ENCODE measurements around the gene GJC2. TPM values are rescaled to one million over a fixed set of nuclear protein-coding genes. Genes with fewer than 3 reads are reported as not detected.

The GJC2 gene
- total and polyA plus RNA-seq, 2 donors (not counting 3 experiments of a cell fraction or from before 2014, with no cell fraction given), result 0.58 to 1.2 TPM

GRCh38 chr1:228168563-228169270 is 19.0 kb downstream of the GJC2 start:
- no peaks in the 10 kb centered on the region for H3K9me3 ChIP-seq (replicated peaks; ENCODE audit: control insufficient read depth, insufficient read depth, low read length)
- TF ChIP-seq POLR2AphosphoS5 (IDR thresholded peaks at IDR 0.05; ENCODE audit: insufficient read depth, low read depth, low read length) (no peak), EZH2 (IDR thresholded peaks at IDR 0.05; ENCODE audit: borderline replicate concordance, low read depth, low read length, severe bottlenecking) (no peak)
- DNase-seq (ENCODE audit: low read depth, low spot score) (no peak), FAIRE-seq (no peak)
- peaks cover 9% of the 10 kb centered on the region for H3K4me1 ChIP-seq (ENCODE audit: control insufficient read depth, extremely low read depth, insufficient read depth, low read length)
- no peaks in the 10 kb centered on the region for H4K20me1 ChIP-seq (replicated peaks; ENCODE audit: control insufficient read depth, extremely low read depth, insufficient read depth, low read length)
- H3K27ac ChIP-seq (ENCODE audit: insufficient read depth, low read depth, low read length), result no peak overlapping the region
- intact Hi-C loops (cut with micrococcal nuclease) (loop anchor here (5.0 to 10.0 kb wide), 3 partner anchors 239 to 384 kb away; partner anchors contain the start of genes RNF187 and TRIM11), dilution Hi-C loops (cut with MboI; ENCODE audit: extremely low pct_ligation_motif_present, low sequenced_read_pairs) (no loop called here)
- H3K4me3 ChIP-seq (replicated peaks in 1 of 3; ENCODE audit: insufficient read depth in 1 of 3, low read depth in 1 of 3, low read length in 3 of 3), result no peak overlapping the region
- H3K9ac ChIP-seq (replicated peaks; ENCODE audit: extremely low read depth, insufficient read depth, low read length), result no peak overlapping the region
- H3K9me1 ChIP-seq (replicated peaks; ENCODE audit: control insufficient read depth, extremely low read depth, insufficient read depth, low read length), result no peaks in the 10 kb centered on the region
- no peaks in the 10 kb centered on the region for H3K36me3 ChIP-seq (ENCODE audit: control insufficient read depth in 2 of 2, extremely low read depth in 1 of 2, insufficient read depth in 2 of 2, low read length in 2 of 2)
- H2AFZ ChIP-seq (ENCODE audit: low read depth, low read length), result no peak overlapping the region
- ChIA-PET CTCF (interaction anchor here (1.0 to 4.9 kb wide), 2 partner anchors 37 to 169 kb away, joined by 3 to 43 read pairs; no protein-coding TSS in a partner anchor), POLR2A (no interaction called here)
- H3K79me2 ChIP-seq (ENCODE audit: control insufficient read depth, insufficient read depth, low read length), result peaks cover 10% of the 10 kb centered on the region
- H3K4me2 ChIP-seq (ENCODE audit: insufficient read depth, low read length), result no peak overlapping the region
- no TSS peak for BruUV-seq (replicated peaks)
- H3K27me3 ChIP-seq (ENCODE audit: control insufficient read depth in 2 of 2, insufficient read depth in 2 of 2, low read length in 2 of 2), result no peaks in the 10 kb centered on the region

DNA sequence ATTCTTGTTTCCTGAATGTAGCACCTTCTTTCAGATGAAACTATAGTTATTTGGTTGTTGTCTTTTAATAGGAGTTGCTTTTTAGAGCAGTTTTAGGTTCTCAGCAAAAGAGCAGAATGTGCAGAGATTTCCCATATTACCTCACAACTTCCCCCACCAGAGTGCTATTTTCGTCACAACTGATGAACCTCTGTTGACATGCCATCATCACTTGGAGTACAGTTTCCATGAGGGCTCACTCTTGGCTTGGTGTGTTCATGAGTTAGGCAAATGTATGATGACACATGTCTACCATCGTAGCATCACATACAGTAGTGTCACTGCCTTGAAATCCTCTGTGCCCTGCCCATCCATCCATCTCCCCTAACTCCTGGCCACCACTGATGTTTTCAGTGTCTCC is 19.6 kb downstream of the GJC2 start:
- Histone ChIP-seq H3K4me3 (replicated peaks in 1 of 3; ENCODE audit: insufficient read depth in 1 of 3, low read depth in 1 of 3, low read length in 3 of 3) (no peak overlapping the region), H3K9ac (replicated peaks; ENCODE audit: extremely low read depth, insufficient read depth, low read length) (no peak overlapping the region), H3K9me3 (replicated peaks; ENCODE audit: control insufficient read depth, insufficient read depth, low read length) (no peaks in the 10 kb centered on the region), H3K36me3 (ENCODE audit: control insufficient read depth in 2 of 2, extremely low read depth in 1 of 2, insufficient read depth in 2 of 2, low read length in 2 of 2) (no peaks in the 10 kb centered on the region), H3K9me1 (replicated peaks; ENCODE audit: control insufficient read depth, extremely low read depth, insufficient read depth, low read length) (no peaks in the 10 kb centered on the region), H3K4me1 (ENCODE audit: control insufficient read depth, extremely low read depth, insufficient read depth, low read length) (peaks cover 9% of the 10 kb centered on the region), H2AFZ (ENCODE audit: low read depth, low read length) (no peak overlapping the region), H3K4me2 (ENCODE audit: insufficient read depth, low read length) (no peak overlapping the region), H3K27me3 (ENCODE audit: control insufficient read depth in 2 of 2, insufficient read depth in 2 of 2, low read length in 2 of 2) (no peaks in the 10 kb centered on the region), H3K27ac (ENCODE audit: insufficient read depth, low read depth, low read length) (no peak overlapping the region), H4K20me1 (replicated peaks; ENCODE audit: control insufficient read depth, extremely low read depth, insufficient read depth, low read length) (no peaks in the 10 kb centered on the region), H3K79me2 (ENCODE audit: control insufficient read depth, insufficient read depth, low read length) (peaks cover 10% of the 10 kb centered on the region)
- ChIA-PET POLR2A (no interaction called here), CTCF (no interaction called here)
- dilution Hi-C loops (cut with MboI; ENCODE audit: extremely low pct_ligation_motif_present, low sequenced_read_pairs) (no loop called here), intact Hi-C loops (cut with micrococcal nuclease) (loop anchor here (5.0 to 10.0 kb wide), 3 partner anchors 238 to 385 kb away; partner anchors contain the start of genes RNF187 and TRIM11)
- DNase-seq (ENCODE audit: low read depth, low spot score), result no peak
- no peak for FAIRE-seq
- no TSS peak for BruUV-seq (replicated peaks)
- TF ChIP-seq, protein P1, sequence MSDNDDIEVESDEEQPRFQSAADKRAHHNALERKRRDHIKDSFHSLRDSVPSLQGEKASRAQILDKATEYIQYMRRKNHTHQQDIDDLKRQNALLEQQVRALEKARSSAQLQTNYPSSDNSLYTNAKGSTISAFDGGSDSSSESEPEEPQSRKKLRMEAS (IDR thresholded peaks at IDR 0.05; ENCODE audit: insufficient read depth, insufficient read length), result no peak
- TF ChIP-seq EZH2 (IDR thresholded peaks at IDR 0.05; ENCODE audit: borderline replicate concordance, low read depth, low read length, severe bottlenecking), result no peak
- no peak for TF ChIP-seq FOS (IDR thresholded peaks at IDR 0.05; ENCODE audit: borderline replicate concordance, insufficient read depth, low read length)
- no peak for TF ChIP-seq POLR2AphosphoS5 (IDR thresholded peaks at IDR 0.05; ENCODE audit: insufficient read depth, low read depth, low read length)
- no peak for TF ChIP-seq CTCF (IDR thresholded peaks at IDR 0.05; ENCODE audit: extremely low read depth in 1 of 2, insufficient read depth in 1 of 2, low read depth in 1 of 2, low read length in 2 of 2)
- no peak for TF ChIP-seq MYC (IDR thresholded peaks at IDR 0.05; ENCODE audit: low read depth, low read length)
- no peak for TF ChIP-seq POLR2A (IDR thresholded peaks at IDR 0.05; ENCODE audit: low read depth, low read length)
- no peak for TF ChIP-seq JUN (IDR thresholded peaks at IDR 0.05; ENCODE audit: borderline replicate concordance, insufficient read depth, insufficient read length, low read depth)
- no peak for TF ChIP-seq GATA2 (IDR thresholded peaks at IDR 0.05; ENCODE audit: insufficient read depth, insufficient read length, low read depth, low read length)

Data from endothelial cell of umbilical vein (primary cell).